Caco-2 (cell line): ENCODE measurements around the gene KIAA0930. TPM values are rescaled to one million over a fixed set of nuclear protein-coding genes. Genes with fewer than 3 reads are reported as not detected.

Source experiments
- BruUV-seq: library from RNA; stranded (reverse); fragments of 400-500 nt; replicated peaks from 2 replicates; lab custom pipeline; 2021; lab: Mats Ljungman, UMichigan
- CTCF ChIA-PET: fragments of 300-600 bp; sonication (Branson Sonifier 250); formaldehyde crosslinking; loops from one replicate; lab custom pipeline; 2022; ENCODE audit warnings: antibody characterized with exemption; lab: Charles Lee
- POLR2A ChIA-PET: fragments of 300-600 bp; sonication (Branson Sonifier 250); formaldehyde crosslinking; loops from one replicate; lab custom pipeline; 2022; ENCODE audit warnings: antibody characterized with exemption; lab: Charles Lee
- DNase-seq, 2 experiments: peaks; one replicate each; pipeline versions ENCODE4 v3.0.0 to v3.0.0-alpha.2; 2020 to 2022
- H3K27me3 ChIP-seq: replicated peaks from 2 replicates; pipeline ENCODE4 v1.6.0; 2011; ENCODE audit warnings: low read length; ENCODE audit not compliant: control insufficient read depth, insufficient read depth
- H3K36me3 ChIP-seq: 2 replicates; pipeline ENCODE4 v1.5.1; 2011; ENCODE audit warnings: low read length; ENCODE audit not compliant: control insufficient read depth, insufficient read depth
- H3K4me1 ChIP-seq: fragments of 250-450 bp; sonication (Bioruptor Pico); 2 replicates; pipeline ENCODE4 v1.5.1; 2020; ENCODE audit warnings: mild to moderate bottlenecking
- H3K4me3 ChIP-seq: 2 replicates; pipeline ENCODE4 v1.5.1; 2011; ENCODE audit warnings: low read depth, mild to moderate bottlenecking, control low read depth, low read length
- H3K9me3 ChIP-seq: fragments of 250-450 bp; sonication (Bioruptor Pico); 2 replicates; pipeline ENCODE4 v1.5.1; 2020; ENCODE audit warnings: mild to moderate bottlenecking, moderate library complexity
- H3K27ac Mint-ChIP-seq: one replicate; pipeline ENCODE4 v1.8.0; 2022; ENCODE audit warnings: mixed read lengths; ENCODE audit not compliant: unreplicated experiment
- H3K27me3 Mint-ChIP-seq: one replicate; pipeline ENCODE4 v1.8.0; 2022; ENCODE audit warnings: mixed read lengths; ENCODE audit not compliant: insufficient read depth, unreplicated experiment
- H3K36me3 Mint-ChIP-seq: one replicate; pipeline ENCODE4 v1.8.0; 2022; ENCODE audit warnings: mild to moderate bottlenecking, mixed read lengths; ENCODE audit not compliant: insufficient read depth, unreplicated experiment
- H3K4me1 Mint-ChIP-seq: one replicate; pipeline ENCODE4 v1.8.0; 2022; ENCODE audit warnings: low read depth, mixed read lengths; ENCODE audit not compliant: unreplicated experiment
- H3K4me3 Mint-ChIP-seq: one replicate; pipeline ENCODE4 v1.8.0; 2022; ENCODE audit warnings: mild to moderate bottlenecking, moderate library complexity, mixed read lengths; ENCODE audit not compliant: unreplicated experiment
- H3K9me3 Mint-ChIP-seq: one replicate; pipeline ENCODE4 v1.8.0; 2022; ENCODE audit warnings: mixed read lengths; ENCODE audit not compliant: unreplicated experiment
- intact Hi-C: fragments of 100-400 bp; cut with micrococcal nuclease; formaldehyde crosslinking; loops from one replicate; pipeline ENCODE4 v1.10.0; 2022; ENCODE audit not compliant: unreplicated experiment
- total RNA-seq: library from RNA; stranded (reverse); gene quantifications from 2 replicates; pipeline ENCODE4 v1.2.3, GENCODE V29; 2022
- TF ChIP-seq, protein P1 (sequence below), 2 experiments: fragments of 200-600 bp in 1 of 2; IDR thresholded peaks; 1 replicate in 1 of 2; 2 replicates in 1 of 2; pipeline versions ENCODE4 v1.5.1 to v1.8.0; 2011 to 2022; ENCODE audit warnings: antibody characterized with exemption in 1 of 2, control low read depth in 1 of 2, inconsistent platforms in 1 of 2, low read depth in 1 of 2, low read length in 1 of 2, mild to moderate bottlenecking in 1 of 2, moderate library complexity in 1 of 2; ENCODE audit not compliant: insufficient read depth in 1 of 2, severe bottlenecking in 1 of 2, unreplicated experiment in 1 of 2

Gene KIAA0930
- total RNA-seq, 1 experiment from 2014 or later: 34.7 TPM

DNA sequence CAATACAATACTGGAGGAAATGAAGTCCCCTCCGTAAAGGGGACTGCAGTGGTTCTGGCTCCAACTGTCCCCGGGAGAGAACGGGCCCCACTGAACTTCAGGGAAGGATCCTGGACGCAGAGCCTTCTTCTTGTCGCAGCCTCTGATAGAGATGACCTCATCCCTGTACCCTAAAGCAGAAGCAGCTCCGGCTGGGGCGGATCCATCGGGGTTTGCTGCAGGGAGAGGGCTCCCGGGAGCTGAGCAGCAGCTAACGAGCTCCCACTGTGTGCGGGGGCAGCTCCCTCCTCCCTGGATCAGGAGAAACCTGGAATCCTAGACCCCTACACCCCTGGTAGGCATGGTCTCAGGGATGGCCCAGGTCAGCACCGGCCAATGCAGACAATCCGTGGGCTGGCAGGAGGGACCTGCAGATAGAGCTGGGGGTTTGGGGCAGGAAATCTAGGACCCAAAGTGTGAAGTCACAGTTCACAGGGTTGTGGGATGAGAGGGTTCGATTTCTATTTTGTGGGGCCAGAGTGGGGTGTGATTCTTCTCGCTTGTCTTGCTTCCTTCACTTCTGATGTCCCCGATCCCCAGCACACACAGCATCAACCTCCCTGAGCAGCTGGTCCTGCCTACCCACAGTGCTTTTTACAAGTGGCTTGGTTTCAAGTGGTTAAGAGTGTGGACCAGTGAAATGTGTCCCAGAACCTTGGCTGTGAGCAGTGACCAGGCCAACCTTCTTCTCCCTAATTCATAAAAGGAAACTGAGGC, 12.9 kb downstream of the KIAA0930 start:
- H3K4me3 Mint-ChIP-seq: no peak overlapping the region
- no peaks in the 10 kb centered on the region for H3K9me3 ChIP-seq
- no peak overlapping the region for H3K27ac Mint-ChIP-seq
- intact Hi-C loops: no loop called here
- no TSS peak for BruUV-seq
- H3K27me3 Mint-ChIP-seq: no peaks in the 10 kb centered on the region
- H3K4me1 Mint-ChIP-seq: peaks cover 7% of the 10 kb centered on the region
- no peaks in the 10 kb centered on the region for H3K36me3 ChIP-seq
- TF ChIP-seq, protein P1, sequence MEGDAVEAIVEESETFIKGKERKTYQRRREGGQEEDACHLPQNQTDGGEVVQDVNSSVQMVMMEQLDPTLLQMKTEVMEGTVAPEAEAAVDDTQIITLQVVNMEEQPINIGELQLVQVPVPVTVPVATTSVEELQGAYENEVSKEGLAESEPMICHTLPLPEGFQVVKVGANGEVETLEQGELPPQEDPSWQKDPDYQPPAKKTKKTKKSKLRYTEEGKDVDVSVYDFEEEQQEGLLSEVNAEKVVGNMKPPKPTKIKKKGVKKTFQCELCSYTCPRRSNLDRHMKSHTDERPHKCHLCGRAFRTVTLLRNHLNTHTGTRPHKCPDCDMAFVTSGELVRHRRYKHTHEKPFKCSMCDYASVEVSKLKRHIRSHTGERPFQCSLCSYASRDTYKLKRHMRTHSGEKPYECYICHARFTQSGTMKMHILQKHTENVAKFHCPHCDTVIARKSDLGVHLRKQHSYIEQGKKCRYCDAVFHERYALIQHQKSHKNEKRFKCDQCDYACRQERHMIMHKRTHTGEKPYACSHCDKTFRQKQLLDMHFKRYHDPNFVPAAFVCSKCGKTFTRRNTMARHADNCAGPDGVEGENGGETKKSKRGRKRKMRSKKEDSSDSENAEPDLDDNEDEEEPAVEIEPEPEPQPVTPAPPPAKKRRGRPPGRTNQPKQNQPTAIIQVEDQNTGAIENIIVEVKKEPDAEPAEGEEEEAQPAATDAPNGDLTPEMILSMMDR (IDR thresholded peaks at IDR 0.05; ENCODE audit: insufficient read depth in 1 of 2, low read depth in 1 of 2, low read length in 1 of 2, severe bottlenecking in 1 of 2, unreplicated experiment in 1 of 2): no peak
- no peak for DNase-seq
- no peaks in the 10 kb centered on the region for H3K27me3 ChIP-seq
- no peak overlapping the region for H3K4me3 ChIP-seq
- CTCF ChIA-PET: no interaction called here
- H3K9me3 Mint-ChIP-seq: no peaks in the 10 kb centered on the region
- H3K4me1 ChIP-seq: no peaks in the 10 kb centered on the region
- POLR2A ChIA-PET: no interaction called here
- H3K36me3 Mint-ChIP-seq: no peaks in the 10 kb centered on the region

DNA sequence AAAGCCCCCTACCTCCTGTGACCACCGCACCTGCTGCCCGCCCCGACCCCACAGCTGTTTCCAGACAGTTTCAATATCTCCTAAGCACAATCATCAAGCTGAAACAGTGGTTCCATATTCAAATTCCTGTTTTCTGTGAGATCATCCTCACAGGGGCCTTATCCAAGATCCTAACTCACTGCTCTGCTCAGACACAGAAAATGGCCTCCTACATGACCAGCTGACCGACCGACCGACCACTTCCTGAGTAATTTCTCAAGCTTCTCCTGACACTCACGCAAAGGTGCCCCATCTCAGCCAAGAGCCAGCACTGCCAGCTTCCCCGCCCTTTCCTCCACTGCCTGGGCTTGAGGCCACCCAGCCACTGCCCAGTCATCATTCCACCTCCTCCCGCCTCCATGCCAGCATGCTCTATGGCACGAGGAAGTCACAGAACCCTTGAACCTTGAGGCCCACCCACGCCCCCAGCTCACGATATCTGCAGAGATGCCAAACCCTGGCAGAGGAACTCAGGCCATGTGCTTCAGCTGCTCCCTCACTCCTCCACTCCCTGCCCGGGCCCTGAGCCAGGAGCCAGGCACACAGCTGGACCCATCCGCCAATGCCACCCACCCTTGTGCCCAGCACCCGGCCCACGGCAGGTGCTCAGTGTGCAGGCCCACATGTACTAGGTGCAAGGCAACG, 14.0 kb downstream of the KIAA0930 start:
- TF ChIP-seq, protein P1 (IDR thresholded peaks at IDR 0.05; ENCODE audit: insufficient read depth in 1 of 2, low read depth in 1 of 2, low read length in 1 of 2, severe bottlenecking in 1 of 2, unreplicated experiment in 1 of 2): no peak
- H3K4me3 Mint-ChIP-seq: no peak overlapping the region
- Histone ChIP-seq H3K4me3 (no peak overlapping the region), H3K4me1 (no peaks in the 10 kb centered on the region), H3K9me3 (no peaks in the 10 kb centered on the region), H3K36me3 (no peaks in the 10 kb centered on the region), H3K27me3 (no peaks in the 10 kb centered on the region)
- H3K9me3 Mint-ChIP-seq: no peaks in the 10 kb centered on the region
- ChIA-PET CTCF (no interaction called here), POLR2A (no interaction called here)
- no TSS peak for BruUV-seq
- H3K27me3 Mint-ChIP-seq: no peaks in the 10 kb centered on the region
- intact Hi-C loops: no loop called here
- no peaks in the 10 kb centered on the region for H3K36me3 Mint-ChIP-seq
- H3K4me1 Mint-ChIP-seq: peaks cover 7% of the 10 kb centered on the region
- peak overlapping the region; percentile 42 for H3K27ac Mint-ChIP-seq
- DNase-seq: no peak

DNA sequence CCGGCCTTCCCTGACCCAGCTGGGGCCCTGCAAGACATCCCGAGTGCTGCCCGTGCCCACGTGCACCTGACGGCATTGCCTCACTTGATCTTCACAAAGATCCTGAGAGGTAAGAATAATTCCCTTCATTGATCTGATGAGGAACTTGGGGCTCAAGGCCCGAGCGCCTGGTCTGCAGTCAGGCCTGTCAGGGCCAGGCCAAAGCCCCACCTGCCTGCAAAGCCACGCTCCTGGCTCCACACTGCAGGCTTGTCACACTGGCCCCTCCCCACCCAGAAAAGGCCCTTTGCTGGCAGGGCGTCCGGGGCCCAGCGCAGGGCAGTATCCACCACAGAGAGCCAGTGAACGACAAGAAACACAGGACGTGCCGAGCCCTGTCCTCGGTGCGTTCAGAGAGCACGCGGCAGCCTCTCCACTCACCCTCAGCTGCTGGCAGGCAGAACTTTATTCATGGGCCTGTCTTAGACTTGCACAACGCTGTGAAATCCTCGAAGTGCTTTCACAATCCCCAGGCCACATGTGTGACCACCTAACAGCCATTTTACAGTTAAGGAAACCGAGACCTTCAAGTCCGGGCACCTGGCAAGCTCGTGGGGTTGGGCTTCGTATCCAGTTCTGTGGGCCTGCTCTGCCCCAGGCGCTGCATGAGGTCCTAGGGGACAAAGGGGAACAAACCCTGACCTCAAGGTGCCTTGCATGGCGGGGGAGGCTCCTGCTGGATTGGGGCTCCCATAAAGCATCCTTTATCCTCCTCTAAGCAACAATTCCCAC, 14.8 kb downstream of the KIAA0930 start:
- H3K4me3 Mint-ChIP-seq: no peak overlapping the region
- no TSS peak for BruUV-seq
- intact Hi-C loops: no loop called here
- no peak overlapping the region for H3K4me3 ChIP-seq
- DNase-seq: no peak
- no peaks in the 10 kb centered on the region for H3K36me3 ChIP-seq
- TF ChIP-seq, protein P1 (IDR thresholded peaks at IDR 0.05; ENCODE audit: insufficient read depth in 1 of 2, low read depth in 1 of 2, low read length in 1 of 2, severe bottlenecking in 1 of 2, unreplicated experiment in 1 of 2): no peak
- H3K36me3 Mint-ChIP-seq: no peaks in the 10 kb centered on the region
- no peaks in the 10 kb centered on the region for H3K27me3 ChIP-seq
- no peaks in the 10 kb centered on the region for H3K9me3 Mint-ChIP-seq
- peaks cover 7% of the 10 kb centered on the region for H3K4me1 Mint-ChIP-seq
- ChIA-PET CTCF (no interaction called here), POLR2A (no interaction called here)
- H3K27ac Mint-ChIP-seq: peak overlapping the region; percentile 42
- no peaks in the 10 kb centered on the region for H3K9me3 ChIP-seq
- no peaks in the 10 kb centered on the region for H3K4me1 ChIP-seq
- H3K27me3 Mint-ChIP-seq: no peaks in the 10 kb centered on the region
